Effector CD4-positive, alpha-beta T cell (primary cell): ENCODE results near the gene DUSP7.
A peak's percentile ranks its signal among the peaks of the same experiment; 100 is the strongest.

Experiments
- DNase-seq: peaks from one replicate; pipeline ENCODE4 v3.0.0-alpha.2; 2020
- total RNA-seq: gene quantifications from one replicate; lab custom pipeline; 2026; lab: John Stamatoyannopoulos, UW

DUSP7 gene
- total RNA-seq: 19.1 reads per million, percentile 46 among the genes with 10 or more reads in this experiment

GRCh38 chr3:52056521-52056967 is at the start of gene DUSP7:
Gene DUSP7, minus strand, starts transcription at chr3:52056571. Its CDS starts 205 bp downstream, at chr3:52056366.
- peak; percentile 56 for DNase-seq

GRCh38 chr3:52104684-52105640 is 48.6 kb upstream of the DUSP7 start:
- no peak for DNase-seq

GRCh38 chr3:52102934-52103333 is 46.6 kb upstream of the DUSP7 start:
- DNase-seq: no peak

- no peak for DNase-seq
These were observed 42.6 kb upstream of the DUSP7 start for GRCh38 chr3:52099001-52099401.

- DNase-seq: no peak
These were observed 41.6 kb upstream of the DUSP7 start for GRCh38 chr3:52097851-52098507.

GRCh38 chr3:52095990-52096775 is 39.8 kb upstream of the DUSP7 start:
- no peak for DNase-seq

- DNase-seq: no peak
These were observed 38.5 kb upstream of the DUSP7 start for GRCh38 chr3:52094571-52095485.

GRCh38 chr3:52093756-52094545 is 37.6 kb upstream of the DUSP7 start:
- DNase-seq: no peak

GRCh38 chr3:52092891-52093290 is 36.5 kb upstream of the DUSP7 start:
- no peak for DNase-seq

- no peak for DNase-seq
These were observed 35.9 kb upstream of the DUSP7 start for GRCh38 chr3:52092271-52092660.

GRCh38 chr3:52091586-52092270 is 35.4 kb upstream of the DUSP7 start:
- no peak for DNase-seq

- DNase-seq: no peak
These were observed 34.6 kb upstream of the DUSP7 start for GRCh38 chr3:52090933-52091468.

- DNase-seq: no peak
These were observed 34.0 kb upstream of the DUSP7 start for GRCh38 chr3:52090131-52090932.

- DNase-seq: no peak
These were observed 33.3 kb upstream of the DUSP7 start for GRCh38 chr3:52089691-52090090.

- DNase-seq: no peak
These were observed 32.3 kb upstream of the DUSP7 start for GRCh38 chr3:52088445-52089367.

GRCh38 chr3:52087731-52088130 is 31.4 kb upstream of the DUSP7 start:
- DNase-seq: no peak

- DNase-seq: no peak
These were observed 30.7 kb upstream of the DUSP7 start for GRCh38 chr3:52086976-52087663.
